Activated CD4-positive, CD25-positive, alpha-beta regulatory T cell (primary cell): ENCODE results near the gene GNG7.
A peak's percentile ranks its signal among the peaks of the same experiment; 100 is the strongest.
"Not testable (repeated sequence)": the region's sequence is repeated elsewhere in the genome, so short reads cannot be mapped to it uniquely, and the experiment has no call there.

Experiments
- DNase-seq, 4 experiments: peaks; one replicate each; lab custom pipeline; 2025; lab: John Stamatoyannopoulos, UW

The GNG7 gene

DNA sequence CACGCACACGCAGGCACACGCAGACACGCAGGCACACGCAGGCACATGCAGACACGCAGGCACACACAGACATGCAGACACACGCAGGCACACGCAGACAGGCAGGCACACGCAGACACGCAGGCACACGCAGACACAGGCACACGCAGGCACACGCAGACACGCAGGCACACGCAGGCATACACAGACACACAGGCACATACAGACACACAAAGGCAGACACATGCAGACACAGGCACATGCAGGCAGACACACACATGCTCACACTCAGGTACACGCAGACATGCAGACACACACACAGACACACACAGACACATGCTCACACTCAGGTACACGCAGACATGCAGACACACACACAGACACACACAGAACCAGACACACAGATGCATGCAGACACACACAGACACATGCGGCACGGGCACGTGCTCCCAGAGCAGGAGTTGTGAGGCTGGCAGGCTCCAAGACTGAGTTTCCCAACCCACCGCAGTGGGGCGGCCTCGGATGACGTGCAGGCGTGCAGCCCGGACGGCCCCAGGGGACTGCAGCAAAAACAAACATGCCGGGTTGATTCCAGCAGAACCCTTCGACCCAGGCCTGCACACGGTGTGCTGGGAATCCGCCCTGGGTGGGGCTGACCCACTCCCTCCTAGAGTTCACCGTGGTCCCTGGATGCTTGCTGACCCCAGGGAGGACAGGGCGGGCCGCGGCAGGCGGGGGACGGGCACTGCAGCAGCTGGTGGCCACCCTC, 126.6 kb downstream of the GNG7 start:
- no peak for DNase-seq

DNA sequence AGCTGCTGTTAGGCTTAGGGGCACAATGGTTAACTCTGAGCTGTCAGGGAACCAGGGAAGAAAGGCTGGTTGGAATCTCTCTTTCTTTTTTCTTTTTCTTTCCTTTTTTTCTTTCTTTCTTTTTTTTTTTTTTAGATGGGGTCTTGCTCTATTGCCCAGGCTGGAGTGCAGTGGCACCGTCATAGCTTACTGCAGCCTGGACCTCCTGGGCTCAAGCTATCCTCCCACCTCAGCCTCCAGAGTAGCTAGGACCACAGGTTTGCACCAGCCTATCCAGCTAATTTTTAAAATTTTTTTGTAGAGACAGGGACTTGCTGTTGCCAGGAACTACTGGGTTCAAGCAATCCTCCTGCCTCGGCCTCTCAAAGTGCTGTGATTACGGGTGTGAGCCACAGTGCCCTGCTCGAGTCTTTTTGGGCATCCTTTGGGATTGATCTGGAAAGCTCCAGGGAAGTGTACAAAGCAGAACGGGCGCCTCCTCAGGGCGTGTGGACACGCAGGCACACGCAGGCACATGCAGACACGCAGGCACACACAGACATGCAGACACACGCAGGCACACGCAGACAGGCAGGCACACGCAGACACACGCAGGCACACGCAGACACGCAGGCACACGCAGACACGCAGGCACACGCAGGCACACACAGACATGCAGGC, 127.4 kb downstream of the GNG7 start:
- DNase-seq: no peak

GRCh38 chr19:2574478-2574931, 128.0 kb downstream of the GNG7 start:
- no peak for DNase-seq

GRCh38 chr19:2573916-2574315, 128.6 kb downstream of the GNG7 start:
- no peak for DNase-seq

- not testable (repeated sequence) for DNase-seq
Observed at GRCh38 chr19:2572152-2572551, 130.3 kb downstream of the GNG7 start.

DNA sequence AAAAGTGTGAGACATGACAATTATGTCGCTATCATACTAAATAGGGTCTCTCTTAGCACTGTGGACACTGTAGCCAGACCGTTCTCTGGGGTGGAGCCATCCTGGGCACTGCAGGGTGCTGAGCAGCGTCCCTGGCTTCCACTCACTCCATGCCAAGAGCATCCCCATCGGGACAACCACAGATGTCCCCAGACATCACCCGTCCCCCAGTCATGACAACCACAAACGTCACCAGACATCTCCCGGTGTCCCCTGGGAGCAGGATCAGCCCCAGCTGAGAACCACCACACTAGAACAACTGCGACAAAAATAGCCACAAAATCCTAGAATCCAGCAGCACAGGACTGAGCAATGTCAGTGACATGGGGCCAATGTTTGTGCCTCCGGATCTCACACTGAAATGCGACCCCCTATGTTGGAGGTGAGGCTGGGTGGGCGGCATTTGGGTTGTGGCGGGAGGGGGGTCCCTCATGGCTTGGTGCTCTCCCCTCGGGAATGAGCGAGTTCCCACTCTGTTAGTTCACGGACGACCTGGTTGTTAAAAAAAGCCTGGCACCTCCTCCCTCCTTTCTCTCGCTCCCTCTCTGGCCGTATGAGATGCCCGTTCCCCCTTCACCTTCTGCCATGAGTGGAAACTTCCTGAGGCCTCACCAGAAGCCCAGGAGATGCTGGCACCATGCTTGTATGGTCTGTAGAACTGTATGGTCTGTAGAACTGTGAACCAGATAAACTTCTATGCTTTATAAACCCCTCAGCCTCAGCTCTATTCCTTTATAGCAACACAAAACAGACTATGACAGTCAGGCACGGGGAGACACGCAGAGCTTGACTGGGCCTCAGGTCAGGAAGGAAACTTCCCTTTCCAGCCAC, 132.7 kb downstream of the GNG7 start:
- DNase-seq: no peak

GRCh38 chr19:2567996-2568395, 134.5 kb downstream of the GNG7 start:
- DNase-seq: no peak

GRCh38 chr19:2567580-2567979, 134.9 kb downstream of the GNG7 start:
- DNase-seq: no peak

GRCh38 chr19:2563546-2563945, 138.9 kb downstream of the GNG7 start:
- not testable (repeated sequence) for DNase-seq

GRCh38 chr19:2561895-2562294, 140.6 kb downstream of the GNG7 start:
- peak; percentile 24 to 64 (median 47) for DNase-seq

- DNase-seq: no peak
Observed at GRCh38 chr19:2561221-2561620, 141.3 kb downstream of the GNG7 start.

GRCh38 chr19:2560369-2560768, 142.1 kb downstream of the GNG7 start:
- no peak for DNase-seq

DNA sequence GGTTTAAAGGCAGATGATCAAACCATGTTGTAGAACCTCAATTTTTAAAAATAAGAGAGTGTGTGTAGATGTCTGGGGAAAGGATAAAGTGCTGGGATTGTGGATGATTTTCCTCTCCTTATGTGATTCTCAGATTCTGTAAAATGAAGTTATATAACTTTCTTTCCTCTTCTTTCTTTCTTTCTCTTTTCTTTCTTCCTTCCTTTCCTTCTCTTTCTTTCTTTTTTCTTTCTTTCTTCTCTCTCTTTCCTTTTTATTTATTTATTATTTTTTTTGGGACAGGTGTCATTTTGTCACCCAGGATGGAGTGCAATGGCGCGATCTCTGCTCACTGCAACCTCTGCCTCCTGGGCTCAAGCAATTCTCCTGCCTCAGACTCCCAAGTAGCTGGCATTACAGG, 144.0 kb downstream of the GNG7 start:
- DNase-seq: no peak

DNA sequence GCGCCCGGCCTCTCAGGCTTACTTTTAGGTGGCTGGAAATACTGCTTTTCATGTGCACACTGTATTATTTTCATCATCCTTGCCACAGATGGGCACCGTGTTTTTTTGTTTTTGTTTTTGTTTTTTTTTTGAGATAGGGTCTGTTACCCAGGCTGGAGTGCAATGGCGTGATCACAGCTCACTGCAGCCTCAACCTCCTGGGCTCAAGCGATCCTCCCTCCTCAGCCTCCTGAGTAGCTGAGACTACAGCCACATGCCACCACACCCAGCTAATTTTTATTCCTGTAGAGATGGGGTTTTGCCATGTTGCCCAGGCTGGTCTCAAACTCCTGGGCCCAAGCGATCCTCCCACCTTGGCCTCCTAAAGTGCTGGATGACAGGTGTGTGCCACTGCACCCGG, 144.4 kb downstream of the GNG7 start:
- DNase-seq: not testable (repeated sequence)

DNA sequence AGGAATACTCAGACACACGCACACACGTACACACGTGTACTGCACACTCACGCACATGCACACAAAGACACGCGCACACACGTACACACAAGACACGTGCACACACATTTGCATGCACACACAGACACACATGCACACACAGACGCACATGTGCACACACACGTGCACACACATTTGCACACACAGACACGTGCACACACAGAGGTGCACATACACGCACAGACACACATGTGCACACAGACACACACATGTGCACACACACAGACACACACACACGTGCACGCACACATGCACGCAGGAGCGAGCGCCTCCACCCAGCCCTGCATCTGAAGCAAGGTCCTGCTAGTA, 145.4 kb downstream of the GNG7 start:
- DNase-seq: no peak

DNA sequence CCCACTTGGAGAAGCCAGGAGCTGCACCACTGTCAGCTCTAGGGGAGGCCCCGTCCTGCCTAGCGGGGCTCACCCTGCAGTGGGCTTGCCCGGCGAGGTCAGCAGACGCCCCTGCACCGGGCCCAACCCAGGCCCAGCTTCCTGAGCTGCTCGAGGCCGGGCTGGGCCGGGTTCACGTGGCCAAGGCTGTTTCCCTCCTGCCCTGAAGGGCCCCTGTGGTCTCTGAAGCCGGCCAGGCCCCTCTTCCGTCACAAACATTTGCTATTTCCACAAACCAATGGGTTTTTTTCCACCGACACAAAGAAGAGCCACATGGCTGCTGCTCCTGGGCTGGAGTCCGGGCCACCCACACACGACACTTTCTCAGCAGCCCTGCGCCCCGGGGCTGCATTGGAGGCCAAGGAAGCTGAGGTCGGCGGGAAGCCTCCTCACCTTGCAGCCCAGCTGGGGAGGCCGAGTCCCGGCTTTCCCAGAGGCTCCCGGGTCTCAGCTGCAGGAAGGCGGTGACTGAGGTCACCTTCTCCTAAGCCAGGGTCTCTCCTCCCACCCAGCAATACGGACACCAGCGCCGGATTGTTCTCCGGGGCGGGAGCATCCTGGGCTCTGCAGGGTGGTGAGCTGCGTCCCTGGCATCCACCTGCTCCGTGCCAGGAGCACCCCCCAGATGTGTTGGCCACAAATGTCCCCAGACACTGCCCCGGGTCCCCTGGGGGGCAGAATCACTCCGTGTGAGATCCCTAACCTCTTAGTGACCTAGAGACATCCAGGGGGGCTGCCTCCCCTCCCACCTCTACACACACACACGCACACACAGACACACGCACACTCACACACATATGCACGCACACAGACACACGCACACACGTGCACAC, 146.0 kb downstream of the GNG7 start:
- no peak for DNase-seq

- DNase-seq: no peak
Observed at GRCh38 chr19:2555422-2556220, 146.9 kb downstream of the GNG7 start.

GRCh38 chr19:2554856-2555255, 147.6 kb downstream of the GNG7 start:
- no peak for DNase-seq

- no peak for DNase-seq
Observed at GRCh38 chr19:2553510-2553909, 149.0 kb downstream of the GNG7 start.

DNA sequence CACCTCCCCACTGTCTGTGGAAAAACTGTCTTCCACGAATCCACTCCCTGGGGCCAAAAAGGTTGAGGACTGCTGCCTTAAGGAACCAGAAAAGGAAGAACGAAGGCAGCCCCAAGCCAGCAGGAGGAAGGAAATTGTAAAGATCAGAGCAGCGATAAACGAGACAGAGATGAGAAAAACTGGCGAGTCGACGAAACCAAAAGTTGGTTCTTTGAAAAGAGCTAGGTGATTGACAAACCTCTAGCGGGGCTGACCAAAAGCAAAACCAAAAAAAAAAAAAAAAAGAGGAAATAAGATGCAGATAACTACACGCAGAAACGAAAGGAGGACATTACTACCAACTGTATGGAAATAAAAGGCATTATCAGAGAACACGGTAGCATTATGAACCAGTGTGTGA, 149.6 kb downstream of the GNG7 start:
- DNase-seq: no peak

GRCh38 chr19:2551864-2552185, 150.7 kb downstream of the GNG7 start:
- no peak for DNase-seq
